Measurements from ENCODE around the gene IL20RB. TPM values are rescaled to one million over a fixed set of nuclear protein-coding genes. Genes with fewer than 3 reads are reported as not detected.
A peak's percentile ranks its signal among the peaks of the same experiment; 100 is the strongest.
"Not testable (repeated sequence)": the region's sequence is repeated elsewhere in the genome, so short reads cannot be mapped to it uniquely, and the experiment has no call there.

IL20RB gene
- total and polyA plus RNA-seq, 2 donors from 2014 or later, result 0.79 TPM; not detected in 1

DNA sequence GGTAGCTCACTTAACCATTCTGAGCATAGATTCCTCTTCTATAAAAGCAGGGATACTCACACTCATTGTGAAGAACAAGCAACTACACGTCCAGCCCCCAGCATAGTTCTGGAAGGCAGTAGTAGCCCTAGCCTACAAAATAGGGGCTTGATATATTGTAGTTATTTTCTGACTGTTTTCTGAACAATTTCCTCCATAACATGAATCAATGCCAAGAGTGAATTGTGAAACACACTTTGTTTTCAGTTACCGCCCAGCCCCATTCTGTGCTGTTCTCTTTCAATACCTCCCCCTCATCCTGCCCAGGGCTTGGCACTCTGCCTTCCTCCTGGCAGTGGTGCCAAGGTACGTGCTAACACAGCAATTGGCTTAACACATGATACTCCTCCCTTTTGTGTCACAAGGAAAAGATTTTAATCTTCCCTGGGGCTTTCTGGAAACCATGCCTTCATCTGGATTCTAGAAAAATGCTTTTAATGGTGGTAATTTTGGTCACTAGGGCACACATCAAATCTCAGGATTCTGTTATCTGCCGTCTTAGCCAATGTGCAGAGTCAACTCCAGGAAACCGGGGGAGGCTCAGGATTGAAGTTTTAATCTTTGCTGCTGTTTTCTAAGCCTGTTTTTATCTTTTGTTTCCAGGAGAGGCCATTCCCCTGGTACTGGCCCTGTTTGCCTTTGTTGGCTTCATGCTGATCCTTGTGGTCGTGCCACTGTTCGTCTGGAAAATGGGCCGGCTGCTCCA lies 37.2 kb downstream of the IL20RB start:
- Histone ChIP-seq H3K9me3 (ENCODE audit: control insufficient read depth in 2 of 3, insufficient read depth in 1 of 3, low read length in 3 of 3) (no peaks in the 10 kb centered on the region), H3K9ac (ENCODE audit: low read length in 3 of 3) (no peak overlapping the region), H3K36me3 (ENCODE audit: control insufficient read depth in 2 of 3, insufficient read depth in 3 of 3, low read length in 3 of 3) (no peaks in the 10 kb centered on the region), H3K27ac (ENCODE audit: low read depth in 2 of 2, low read length in 2 of 2) (peak overlapping the region; percentile 38 to 93), H3K4me1 (ENCODE audit: control insufficient read depth in 2 of 3, insufficient read depth in 2 of 3, low read depth in 1 of 3, low read length in 3 of 3) (peaks cover 0 to 8% (median 0%) of the 10 kb centered on the region in 3 donors), H3K27me3 (ENCODE audit: control insufficient read depth, insufficient read depth, low read length) (no peaks in the 10 kb centered on the region), H3K4me3 (ENCODE audit: low read length in 3 of 3) (no peak overlapping the region)
- intact Hi-C loops (cut with DNase I), result no loop called here
- TF ChIP-seq, protein P1, sequence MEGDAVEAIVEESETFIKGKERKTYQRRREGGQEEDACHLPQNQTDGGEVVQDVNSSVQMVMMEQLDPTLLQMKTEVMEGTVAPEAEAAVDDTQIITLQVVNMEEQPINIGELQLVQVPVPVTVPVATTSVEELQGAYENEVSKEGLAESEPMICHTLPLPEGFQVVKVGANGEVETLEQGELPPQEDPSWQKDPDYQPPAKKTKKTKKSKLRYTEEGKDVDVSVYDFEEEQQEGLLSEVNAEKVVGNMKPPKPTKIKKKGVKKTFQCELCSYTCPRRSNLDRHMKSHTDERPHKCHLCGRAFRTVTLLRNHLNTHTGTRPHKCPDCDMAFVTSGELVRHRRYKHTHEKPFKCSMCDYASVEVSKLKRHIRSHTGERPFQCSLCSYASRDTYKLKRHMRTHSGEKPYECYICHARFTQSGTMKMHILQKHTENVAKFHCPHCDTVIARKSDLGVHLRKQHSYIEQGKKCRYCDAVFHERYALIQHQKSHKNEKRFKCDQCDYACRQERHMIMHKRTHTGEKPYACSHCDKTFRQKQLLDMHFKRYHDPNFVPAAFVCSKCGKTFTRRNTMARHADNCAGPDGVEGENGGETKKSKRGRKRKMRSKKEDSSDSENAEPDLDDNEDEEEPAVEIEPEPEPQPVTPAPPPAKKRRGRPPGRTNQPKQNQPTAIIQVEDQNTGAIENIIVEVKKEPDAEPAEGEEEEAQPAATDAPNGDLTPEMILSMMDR (IDR thresholded peaks at IDR 0.05; ENCODE audit: borderline replicate concordance, extremely low read depth, insufficient read depth), result no peak
- FAIRE-seq, result peak; percentile 92
- DNase-seq, result peak in 2 of 5 donors; percentile 36 to 93

DNA sequence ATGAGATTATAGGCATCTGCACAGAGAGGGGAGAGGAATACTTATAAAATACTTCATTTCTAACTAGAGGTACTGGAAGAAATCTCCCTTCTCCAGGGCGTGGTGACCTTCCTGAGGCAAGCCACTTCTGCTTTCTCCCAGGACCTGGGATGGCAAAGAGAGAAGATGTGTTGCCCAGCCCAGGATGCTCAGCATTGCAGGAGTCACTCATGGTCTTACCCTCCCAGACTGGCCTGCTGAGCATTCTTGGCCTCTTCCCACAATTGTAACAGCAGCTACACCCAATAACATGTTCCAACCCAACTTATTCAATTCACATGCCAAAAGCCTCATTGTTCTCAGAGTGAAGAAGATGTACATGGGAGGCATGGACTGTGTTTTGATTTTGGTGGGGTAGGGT lies 37.9 kb downstream of the IL20RB start:
- TF ChIP-seq, protein P1 (IDR thresholded peaks at IDR 0.05; ENCODE audit: borderline replicate concordance, extremely low read depth, insufficient read depth), result no peak
- H3K9ac ChIP-seq (ENCODE audit: low read length in 3 of 3), result no peak overlapping the region
- H3K27me3 ChIP-seq (ENCODE audit: control insufficient read depth, insufficient read depth, low read length), result no peaks in the 10 kb centered on the region
- peaks cover 0 to 8% (median 0%) of the 10 kb centered on the region in 3 donors for H3K4me1 ChIP-seq (ENCODE audit: control insufficient read depth in 2 of 3, insufficient read depth in 2 of 3, low read depth in 1 of 3, low read length in 3 of 3)
- no peak overlapping the region for H3K4me3 ChIP-seq (ENCODE audit: low read length in 3 of 3)
- intact Hi-C loops (cut with DNase I), result no loop called here
- DNase-seq, result no peak
- FAIRE-seq, result no peak
- no peaks in the 10 kb centered on the region for H3K36me3 ChIP-seq (ENCODE audit: control insufficient read depth in 2 of 3, insufficient read depth in 3 of 3, low read length in 3 of 3)
- no peaks in the 10 kb centered on the region for H3K9me3 ChIP-seq (ENCODE audit: control insufficient read depth in 2 of 3, insufficient read depth in 1 of 3, low read length in 3 of 3)
- peak overlapping the region; percentile 38 to 93 for H3K27ac ChIP-seq (ENCODE audit: low read depth in 2 of 2, low read length in 2 of 2)

DNA sequence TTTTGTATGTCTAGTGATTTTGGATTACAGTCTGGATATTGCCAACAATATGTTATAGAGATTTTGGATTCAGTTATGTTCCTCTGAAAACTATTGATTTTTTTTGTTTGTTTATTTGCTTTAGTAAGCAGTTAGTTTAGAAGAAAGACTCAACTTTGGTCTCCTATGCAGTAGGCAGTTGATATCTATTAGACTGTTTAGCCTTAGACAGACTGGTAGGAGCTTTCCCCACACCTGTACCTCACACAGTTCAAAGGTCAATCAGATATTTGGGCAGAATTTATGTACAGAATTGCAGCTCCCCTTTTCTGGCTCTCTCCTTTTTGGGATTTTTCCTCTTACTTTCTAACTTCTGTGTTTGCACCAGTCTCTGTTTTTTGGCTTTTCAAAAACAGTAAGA lies 42.3 kb downstream of the IL20RB start:
- no peaks in the 10 kb centered on the region for H3K27me3 ChIP-seq (ENCODE audit: control insufficient read depth, insufficient read depth, low read length)
- H3K4me3 ChIP-seq (ENCODE audit: low read length in 3 of 3), result no peak overlapping the region
- no peak for FAIRE-seq
- no peaks in the 10 kb centered on the region for H3K9me3 ChIP-seq (ENCODE audit: control insufficient read depth in 2 of 3, insufficient read depth in 1 of 3, low read length in 3 of 3)
- H3K36me3 ChIP-seq (ENCODE audit: control insufficient read depth in 2 of 3, insufficient read depth in 3 of 3, low read length in 3 of 3), result no peaks in the 10 kb centered on the region
- H3K4me1 ChIP-seq (ENCODE audit: control insufficient read depth in 2 of 3, insufficient read depth in 2 of 3, low read depth in 1 of 3, low read length in 3 of 3), result peaks cover 0 to 3% (median 0%) of the 10 kb centered on the region in 3 donors
- TF ChIP-seq, protein P1 (IDR thresholded peaks at IDR 0.05; ENCODE audit: borderline replicate concordance, extremely low read depth, insufficient read depth), result no peak
- no peak overlapping the region for H3K9ac ChIP-seq (ENCODE audit: low read length in 3 of 3)
- intact Hi-C loops (cut with DNase I), result no loop called here
- no peak for DNase-seq
- H3K27ac ChIP-seq (ENCODE audit: low read depth in 2 of 2, low read length in 2 of 2), result no peak overlapping the region

DNA sequence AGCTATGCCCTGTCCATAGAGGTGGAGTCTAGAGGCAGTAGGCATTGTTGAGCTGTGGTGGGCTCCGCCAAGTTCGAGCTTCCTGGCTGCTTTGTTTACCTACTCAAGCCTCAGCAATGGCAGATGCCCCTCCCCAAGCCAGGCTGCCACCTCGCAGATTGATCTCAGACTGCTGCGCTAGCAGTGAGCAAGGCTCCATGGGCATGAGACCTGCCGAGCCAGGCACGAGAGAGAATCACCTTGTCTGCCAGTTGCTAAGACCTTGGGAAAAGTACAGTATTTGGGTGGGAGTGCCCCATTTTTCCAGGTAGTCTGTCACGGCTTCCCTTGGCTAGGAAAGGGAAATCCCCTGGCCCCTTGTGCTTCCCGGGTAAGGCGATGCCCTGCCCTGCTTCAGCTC lies 49.6 kb downstream of the IL20RB start:
- FAIRE-seq; intact Hi-C loops (cut with DNase I); DNase-seq; H3K9ac ChIP-seq (ENCODE audit: low read length in 3 of 3); H3K4me1 ChIP-seq (ENCODE audit: control insufficient read depth in 2 of 3, insufficient read depth in 2 of 3, low read depth in 1 of 3, low read length in 3 of 3); H3K9me3 ChIP-seq (ENCODE audit: control insufficient read depth in 2 of 3, insufficient read depth in 1 of 3, low read length in 3 of 3); H3K27me3 ChIP-seq (ENCODE audit: control insufficient read depth, insufficient read depth, low read length); H3K4me3 ChIP-seq (ENCODE audit: low read length in 3 of 3); H3K27ac ChIP-seq (ENCODE audit: low read depth in 2 of 2, low read length in 2 of 2); H3K36me3 ChIP-seq (ENCODE audit: control insufficient read depth in 2 of 3, insufficient read depth in 3 of 3, low read length in 3 of 3): not testable (repeated sequence)
